ENCODE results near the gene CBX3. TPM values are rescaled to one million over a fixed set of nuclear protein-coding genes. Genes with fewer than 3 reads are reported as not detected.

The CBX3 gene
- total RNA-seq, 1 experiment from 2014 or later: 308 TPM

DNA sequence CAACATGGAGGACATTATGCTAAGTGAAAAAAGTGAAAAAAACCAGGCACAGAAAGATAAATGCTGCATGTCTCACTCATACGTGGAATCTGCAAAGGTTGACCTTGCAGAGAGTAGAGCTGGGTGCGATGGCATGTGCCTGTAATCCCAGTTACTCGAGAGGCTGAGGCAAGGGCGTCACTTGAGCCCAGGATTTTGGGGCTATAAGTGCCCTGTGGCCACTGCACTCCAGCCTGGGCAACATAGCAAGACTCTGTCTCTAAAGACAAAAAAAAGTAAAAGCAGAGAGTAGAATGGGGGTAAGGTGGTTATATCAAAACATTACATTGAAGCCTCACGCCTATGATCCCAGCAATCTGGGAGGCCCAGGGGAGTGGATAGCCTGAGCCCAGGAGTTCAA is 22.8 kb downstream of the CBX3 start:
- POLR2A ChIA-PET (ENCODE audit: unreplicated experiment): no interaction called here

DNA sequence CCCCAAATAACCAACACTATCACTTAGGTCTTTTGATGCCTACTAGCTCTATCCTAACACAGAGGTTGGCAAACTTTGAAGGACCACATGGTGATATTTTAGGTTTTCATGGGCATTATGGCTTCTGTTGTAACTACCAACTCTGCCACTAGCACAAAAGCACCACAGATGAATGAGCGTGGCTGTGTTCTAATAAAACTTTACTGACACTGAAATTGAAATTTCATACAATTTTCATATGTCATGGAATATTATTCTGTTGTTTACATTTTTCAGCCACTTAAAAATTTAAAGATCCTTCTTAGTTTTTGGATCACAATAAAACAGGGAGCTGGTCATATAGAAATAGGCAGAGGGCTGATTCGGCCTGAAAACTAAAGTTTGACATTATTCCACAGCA is 26.4 kb downstream of the CBX3 start:
- ChIA-PET POLR2A (ENCODE audit: unreplicated experiment) (no interaction called here), CTCF (interaction anchor here (0.7 kb wide), 1 partner anchor 50 kb away, joined by 3 read pairs; no protein-coding TSS in a partner anchor)
- Histone ChIP-seq H3K36me3 (ENCODE audit: low read depth) (no peaks in the 10 kb centered on the region), H3K4me2 (no peak overlapping the region), H3K9me2 (ENCODE audit: insufficient read depth) (no peaks in the 10 kb centered on the region), H4K20me1 (ENCODE audit: insufficient read depth) (no peaks in the 10 kb centered on the region), H3K9me3 (ENCODE audit: insufficient read depth, low read depth) (no peaks in the 10 kb centered on the region), H3K27me3 (ENCODE audit: insufficient read depth, low read depth) (no peaks in the 10 kb centered on the region), H3K4me3 (no peak overlapping the region), H3K79me2 (ENCODE audit: low read depth) (no peaks in the 10 kb centered on the region), H3F3A (ENCODE audit: insufficient read depth, low read depth) (no peaks in the 10 kb centered on the region), H3K4me1 (replicated peaks; ENCODE audit: insufficient read depth) (no peaks in the 10 kb centered on the region), H3K27ac (no peak overlapping the region), H2AFZ (no peak overlapping the region)
- intact Hi-C loops (cut with micrococcal nuclease; ENCODE audit: unreplicated experiment): no loop called here
- no TSS peak for BruUV-seq (replicated peaks)
- no peak for TF ChIP-seq EZH2 (IDR thresholded peaks at IDR 0.05; ENCODE audit: low read depth)
- TF ChIP-seq, protein P1, sequence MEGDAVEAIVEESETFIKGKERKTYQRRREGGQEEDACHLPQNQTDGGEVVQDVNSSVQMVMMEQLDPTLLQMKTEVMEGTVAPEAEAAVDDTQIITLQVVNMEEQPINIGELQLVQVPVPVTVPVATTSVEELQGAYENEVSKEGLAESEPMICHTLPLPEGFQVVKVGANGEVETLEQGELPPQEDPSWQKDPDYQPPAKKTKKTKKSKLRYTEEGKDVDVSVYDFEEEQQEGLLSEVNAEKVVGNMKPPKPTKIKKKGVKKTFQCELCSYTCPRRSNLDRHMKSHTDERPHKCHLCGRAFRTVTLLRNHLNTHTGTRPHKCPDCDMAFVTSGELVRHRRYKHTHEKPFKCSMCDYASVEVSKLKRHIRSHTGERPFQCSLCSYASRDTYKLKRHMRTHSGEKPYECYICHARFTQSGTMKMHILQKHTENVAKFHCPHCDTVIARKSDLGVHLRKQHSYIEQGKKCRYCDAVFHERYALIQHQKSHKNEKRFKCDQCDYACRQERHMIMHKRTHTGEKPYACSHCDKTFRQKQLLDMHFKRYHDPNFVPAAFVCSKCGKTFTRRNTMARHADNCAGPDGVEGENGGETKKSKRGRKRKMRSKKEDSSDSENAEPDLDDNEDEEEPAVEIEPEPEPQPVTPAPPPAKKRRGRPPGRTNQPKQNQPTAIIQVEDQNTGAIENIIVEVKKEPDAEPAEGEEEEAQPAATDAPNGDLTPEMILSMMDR (conservative IDR thresholded peaks at IDR 0.05): no peak
- no peak for DNase-seq

More for the DNA sequence above, 22.8 kb downstream of the CBX3 start:
- no TSS peak for BruUV-seq (replicated peaks)
- CTCF ChIA-PET: no interaction called here
- Histone ChIP-seq H4K20me1 (ENCODE audit: insufficient read depth) (no peaks in the 10 kb centered on the region), H3K79me2 (ENCODE audit: low read depth) (no peaks in the 10 kb centered on the region), H3K36me3 (ENCODE audit: low read depth) (no peaks in the 10 kb centered on the region), H3K4me3 (no peak overlapping the region), H3F3A (ENCODE audit: insufficient read depth, low read depth) (no peaks in the 10 kb centered on the region), H3K27me3 (ENCODE audit: insufficient read depth, low read depth) (no peaks in the 10 kb centered on the region), H2AFZ (no peak overlapping the region), H3K9me2 (ENCODE audit: insufficient read depth) (no peaks in the 10 kb centered on the region), H3K9me3 (ENCODE audit: insufficient read depth, low read depth) (no peaks in the 10 kb centered on the region), H3K27ac (no peak overlapping the region), H3K4me1 (replicated peaks; ENCODE audit: insufficient read depth) (no peaks in the 10 kb centered on the region), H3K4me2 (no peak overlapping the region)
- intact Hi-C loops (cut with micrococcal nuclease; ENCODE audit: unreplicated experiment): no loop called here
- DNase-seq: no peak
- TF ChIP-seq EZH2 (IDR thresholded peaks at IDR 0.05; ENCODE audit: low read depth): no peak
- TF ChIP-seq, protein P1 (conservative IDR thresholded peaks at IDR 0.05): no peak

DNA sequence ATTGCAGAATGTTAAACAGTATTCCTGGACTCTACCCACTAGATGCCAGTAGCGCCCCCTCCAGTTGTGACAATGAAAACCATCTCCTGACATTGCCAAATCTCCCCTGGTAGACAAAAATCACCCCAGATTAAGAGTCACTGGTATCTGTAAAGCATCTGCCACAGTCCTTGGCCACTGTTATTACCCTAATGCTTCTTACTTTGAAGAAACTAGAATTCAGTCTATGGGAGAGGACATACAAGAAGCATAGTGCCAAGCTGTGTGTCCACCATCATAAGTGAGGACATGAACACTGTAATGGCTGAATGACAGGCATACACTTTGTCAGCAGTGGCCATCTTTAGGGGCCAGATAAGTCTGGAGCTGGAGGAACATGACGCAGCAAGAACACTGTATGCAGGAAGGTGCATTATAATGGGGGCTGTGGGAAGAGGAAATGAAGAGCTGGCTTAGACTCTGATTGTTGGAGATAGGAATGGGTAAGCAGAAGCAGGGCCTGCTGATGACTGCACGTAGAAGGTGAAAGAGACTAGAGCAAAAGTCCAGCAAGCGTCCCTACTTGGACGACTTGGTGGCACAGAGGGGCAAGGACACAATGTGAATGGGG is 32.5 kb downstream of the CBX3 start:
- CTCF ChIA-PET: no interaction called here
- no TSS peak for BruUV-seq (replicated peaks)
- POLR2A ChIA-PET (ENCODE audit: unreplicated experiment): no interaction called here

More for the DNA sequence above, 32.5 kb downstream of the CBX3 start:
- no peak for TF ChIP-seq EZH2 (IDR thresholded peaks at IDR 0.05; ENCODE audit: low read depth)
- TF ChIP-seq, protein P1 (conservative IDR thresholded peaks at IDR 0.05): no peak
- H2AFZ ChIP-seq: no peak overlapping the region
- H3K4me2 ChIP-seq: no peak overlapping the region
- H3F3A ChIP-seq (ENCODE audit: insufficient read depth, low read depth): no peaks in the 10 kb centered on the region
- no peaks in the 10 kb centered on the region for H3K79me2 ChIP-seq (ENCODE audit: low read depth)
- no peak overlapping the region for H3K27ac ChIP-seq
- no peak overlapping the region for H3K4me3 ChIP-seq
- no peaks in the 10 kb centered on the region for H4K20me1 ChIP-seq (ENCODE audit: insufficient read depth)
- no peaks in the 10 kb centered on the region for H3K4me1 ChIP-seq (replicated peaks; ENCODE audit: insufficient read depth)
- H3K27me3 ChIP-seq (ENCODE audit: insufficient read depth, low read depth): no peaks in the 10 kb centered on the region
- no peaks in the 10 kb centered on the region for H3K36me3 ChIP-seq (ENCODE audit: low read depth)
- no peaks in the 10 kb centered on the region for H3K9me2 ChIP-seq (ENCODE audit: insufficient read depth)
- H3K9me3 ChIP-seq (ENCODE audit: insufficient read depth, low read depth): 0 out of 2 replicates have a peak, but pooled peaks cover 5% of the 10 kb centered on the region
- intact Hi-C loops (cut with micrococcal nuclease; ENCODE audit: unreplicated experiment): no loop called here
- no peak for DNase-seq

All from PC-9 (cell line).